Fibroblast of the aortic adventitia (primary cell): ENCODE measurements around the gene ZNF276. TPM values are rescaled to one million over a fixed set of nuclear protein-coding genes. Genes with fewer than 3 reads are reported as not detected.

Source experiments
- DNase-seq: peaks from one replicate; pipeline ENCODE4 v3.0.0-alpha.2; 2010; ENCODE audit warnings: low read depth
- H3K4me3 ChIP-seq: 2 replicates; pipeline ENCODE4 v1.5.1; 2011; ENCODE audit warnings: low read depth, mild to moderate bottlenecking, control low read depth, low read length, moderate library complexity
- total RNA-seq: library from RNA; depleted of rRNA; stranded (reverse); fragments of >200 nt; gene quantifications from 2 replicates; pipeline ENCODE4 v1.2.3, GENCODE V29; 2012; ENCODE audit warnings: low replicate concordance
- TF ChIP-seq, protein P1 (sequence below): IDR thresholded peaks from 2 replicates; pipeline ENCODE4 v1.5.1; 2011; ENCODE audit warnings: mild to moderate bottlenecking, low read length, control low read depth, inconsistent platforms; ENCODE audit not compliant: insufficient read depth

ZNF276 gene
- total RNA-seq, 1 donor = 10.4 TPM

DNA sequence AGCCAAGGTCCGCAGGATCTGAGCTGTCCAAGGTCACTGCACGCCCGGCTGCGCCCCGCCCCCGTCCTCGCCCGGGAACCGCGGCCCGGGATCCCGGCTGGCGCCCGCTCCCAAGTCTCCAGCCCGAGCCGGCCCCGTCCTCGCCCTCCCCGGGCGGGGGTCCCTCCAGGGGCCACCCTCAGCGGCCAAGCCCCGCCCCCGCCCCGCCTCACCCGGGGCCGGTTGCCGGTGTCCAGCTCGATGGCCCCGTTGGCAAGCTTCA, 855 bp upstream of the ZNF276 start:
- no peak for DNase-seq
- peak overlapping the region; percentile 83 for H3K4me3 ChIP-seq
- TF ChIP-seq, protein P1, sequence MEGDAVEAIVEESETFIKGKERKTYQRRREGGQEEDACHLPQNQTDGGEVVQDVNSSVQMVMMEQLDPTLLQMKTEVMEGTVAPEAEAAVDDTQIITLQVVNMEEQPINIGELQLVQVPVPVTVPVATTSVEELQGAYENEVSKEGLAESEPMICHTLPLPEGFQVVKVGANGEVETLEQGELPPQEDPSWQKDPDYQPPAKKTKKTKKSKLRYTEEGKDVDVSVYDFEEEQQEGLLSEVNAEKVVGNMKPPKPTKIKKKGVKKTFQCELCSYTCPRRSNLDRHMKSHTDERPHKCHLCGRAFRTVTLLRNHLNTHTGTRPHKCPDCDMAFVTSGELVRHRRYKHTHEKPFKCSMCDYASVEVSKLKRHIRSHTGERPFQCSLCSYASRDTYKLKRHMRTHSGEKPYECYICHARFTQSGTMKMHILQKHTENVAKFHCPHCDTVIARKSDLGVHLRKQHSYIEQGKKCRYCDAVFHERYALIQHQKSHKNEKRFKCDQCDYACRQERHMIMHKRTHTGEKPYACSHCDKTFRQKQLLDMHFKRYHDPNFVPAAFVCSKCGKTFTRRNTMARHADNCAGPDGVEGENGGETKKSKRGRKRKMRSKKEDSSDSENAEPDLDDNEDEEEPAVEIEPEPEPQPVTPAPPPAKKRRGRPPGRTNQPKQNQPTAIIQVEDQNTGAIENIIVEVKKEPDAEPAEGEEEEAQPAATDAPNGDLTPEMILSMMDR = no peak

DNA sequence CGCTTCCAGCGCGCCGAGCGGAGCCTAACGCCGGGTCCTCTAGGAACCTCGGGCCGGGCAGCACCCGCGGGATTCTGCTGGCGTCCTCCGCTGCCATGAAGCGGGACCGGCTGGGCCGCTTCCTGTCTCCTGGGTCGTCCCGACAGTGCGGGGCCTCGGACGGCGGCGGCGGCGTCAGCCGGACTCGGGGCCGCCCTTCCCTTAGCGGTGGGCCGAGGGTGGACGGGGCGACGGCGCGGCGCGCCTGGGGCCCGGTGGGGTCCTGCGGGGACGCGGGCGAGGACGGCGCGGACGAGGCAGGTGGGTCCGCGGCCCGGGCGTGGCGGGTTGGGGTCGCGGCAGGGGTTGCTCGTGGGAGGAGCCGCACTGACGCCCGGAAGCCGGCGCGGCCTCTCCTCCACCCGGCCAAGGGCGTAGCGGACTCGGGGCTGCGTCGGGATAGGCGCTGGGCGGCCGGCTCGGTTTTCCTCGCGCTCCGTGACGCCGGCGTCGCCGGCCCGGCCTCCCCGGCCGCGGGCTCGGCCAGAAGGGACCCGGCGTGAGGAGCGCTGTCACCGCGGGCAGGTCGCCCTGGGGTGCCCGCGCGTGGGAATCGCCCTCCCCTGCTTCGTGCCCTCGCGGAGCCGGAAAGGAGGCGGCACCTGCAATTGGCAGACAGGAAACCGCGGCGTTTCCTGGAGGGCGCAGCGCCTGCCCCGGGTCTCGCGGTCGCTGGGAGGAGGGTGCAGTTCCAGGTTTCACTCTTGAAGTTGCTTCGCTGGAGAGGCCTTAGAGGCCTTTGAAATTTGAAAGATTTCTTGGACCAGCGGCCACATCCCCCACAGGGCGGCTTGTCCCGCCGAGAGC, 432 bp downstream of the ZNF276 start:
- peak overlapping the region; percentile 83 for H3K4me3 ChIP-seq
- DNase-seq = peak; percentile 41
- TF ChIP-seq, protein P1 = no peak

DNA sequence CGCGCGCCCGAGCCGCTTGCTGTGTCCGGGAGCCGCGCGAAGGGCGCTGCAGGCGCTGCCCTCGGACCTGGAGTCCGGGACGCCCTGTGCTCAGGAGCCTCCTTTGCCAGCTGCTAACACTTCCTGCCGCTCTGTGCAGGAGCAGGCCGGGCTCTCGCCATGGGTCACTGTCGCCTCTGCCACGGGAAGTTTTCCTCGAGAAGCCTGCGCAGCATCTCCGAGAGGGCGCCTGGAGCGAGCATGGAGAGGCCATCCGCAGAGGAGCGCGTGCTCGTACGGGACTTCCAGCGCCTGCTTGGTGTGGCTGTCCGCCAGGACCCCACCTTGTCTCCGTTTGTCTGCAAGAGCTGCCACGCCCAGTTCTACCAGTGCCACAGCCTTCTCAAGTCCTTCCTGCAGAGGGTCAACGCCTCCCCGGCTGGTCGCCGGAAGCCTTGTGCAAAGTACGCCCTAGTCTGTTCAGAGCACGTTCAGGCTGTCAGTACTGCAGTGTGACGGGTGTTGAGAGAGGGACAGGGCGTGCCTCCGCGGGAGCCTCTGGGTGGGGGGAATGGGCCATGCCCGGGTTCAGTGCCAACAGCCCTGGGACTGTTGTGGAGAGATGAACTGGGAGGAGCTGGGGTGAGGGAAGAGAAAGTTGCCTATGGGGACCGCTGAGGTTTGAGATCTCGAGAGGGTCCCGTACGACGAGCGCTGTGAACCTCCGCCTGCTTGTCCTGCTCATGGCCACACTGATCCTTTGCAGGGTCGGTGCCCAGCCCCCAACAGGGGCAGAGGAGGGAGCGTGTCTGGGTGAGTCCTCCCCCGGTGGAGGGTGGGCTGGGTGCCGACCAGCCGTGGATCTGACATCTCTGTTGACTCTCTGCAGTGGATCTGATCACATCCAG, 1.3 kb downstream of the ZNF276 start:
- peak; percentile 31 for DNase-seq

DNA sequence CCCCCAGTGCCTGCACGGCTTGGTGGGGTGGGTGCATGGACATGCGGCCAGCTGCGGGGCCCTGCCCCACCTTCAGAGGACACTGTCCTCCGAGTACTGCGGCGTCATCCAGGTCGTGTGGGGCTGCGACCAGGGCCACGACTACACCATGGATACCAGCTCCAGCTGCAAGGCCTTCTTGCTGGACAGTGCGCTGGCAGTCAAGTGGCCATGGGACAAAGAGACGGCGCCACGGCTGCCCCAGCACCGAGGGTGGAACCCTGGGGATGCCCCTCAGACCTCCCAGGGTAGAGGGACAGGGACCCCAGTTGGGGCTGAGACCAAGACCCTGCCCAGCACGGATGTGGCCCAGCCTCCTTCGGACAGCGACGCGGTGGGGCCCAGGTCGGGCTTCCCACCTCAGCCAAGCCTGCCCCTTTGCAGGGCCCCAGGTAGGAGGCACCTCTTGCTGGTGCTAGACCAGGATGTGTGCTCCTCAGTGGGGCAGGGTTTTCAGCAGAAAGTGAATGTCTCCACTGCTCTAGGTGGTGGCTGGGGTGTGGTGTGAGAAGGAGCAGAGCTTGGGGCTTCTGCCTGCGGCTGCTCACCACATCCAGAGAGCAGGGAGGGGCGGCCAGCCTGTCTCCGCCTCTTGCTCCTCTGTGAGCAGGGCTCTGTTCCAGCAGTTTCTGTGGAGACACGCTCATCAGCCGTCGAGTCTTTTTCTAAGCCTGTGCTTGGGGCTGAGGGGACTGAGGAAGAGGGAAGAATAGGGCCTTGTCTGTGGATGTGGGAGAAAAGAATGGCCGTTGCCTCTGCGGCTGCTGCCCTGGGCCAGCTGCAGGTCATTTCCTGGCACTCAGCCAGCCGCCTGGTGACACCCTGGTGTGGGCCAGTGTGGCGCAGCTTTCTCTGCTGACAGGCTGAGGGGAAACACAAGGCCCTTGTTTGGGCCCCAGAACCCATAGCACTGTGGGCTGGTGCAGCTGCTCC, 2.2 kb downstream of the ZNF276 start:
- TF ChIP-seq, protein P1 = no peak
- peak overlapping the region; percentile 17 for H3K4me3 ChIP-seq
- peak; percentile 35 for DNase-seq

More for the DNA sequence above, 1.3 kb downstream of the ZNF276 start:
- H3K4me3 ChIP-seq = peak overlapping the region; percentile 83
- TF ChIP-seq, protein P1 = no peak

DNA sequence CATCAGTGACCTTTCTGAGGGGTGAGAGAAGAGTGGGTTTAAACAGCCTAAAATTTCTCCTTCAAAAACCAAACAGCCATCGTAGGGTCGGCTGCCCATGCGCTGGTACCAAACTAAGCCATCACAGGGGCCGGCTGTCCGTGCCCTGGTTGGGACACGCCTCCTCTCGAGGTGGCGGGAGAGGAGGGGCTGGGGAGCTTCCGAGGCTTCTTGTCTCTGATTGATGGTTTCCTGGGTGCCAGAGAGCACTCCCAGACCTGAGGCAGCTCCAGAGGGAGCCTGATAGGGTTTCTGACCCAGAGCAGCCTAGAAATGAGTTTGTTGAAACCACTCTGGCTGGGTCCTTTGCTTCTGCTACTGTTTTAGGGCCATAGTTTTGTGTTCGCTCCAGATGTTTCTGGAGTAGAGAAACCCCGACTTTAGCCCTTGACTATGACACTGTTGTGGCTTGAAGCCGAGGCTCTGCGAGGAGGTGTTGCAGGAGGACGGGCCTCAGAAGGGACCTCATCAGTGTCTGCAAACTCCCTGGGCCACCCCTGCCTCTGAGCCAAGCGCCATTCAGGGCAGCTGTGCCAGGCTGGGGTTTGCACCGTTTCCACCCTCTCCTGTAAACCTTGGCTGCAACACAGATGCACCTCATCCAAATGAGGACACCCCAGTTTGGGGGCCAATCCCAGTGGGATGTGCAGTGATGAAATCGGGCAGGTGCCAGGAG, 6.2 kb downstream of the ZNF276 start:
- no peak for DNase-seq
- H3K4me3 ChIP-seq = no peak overlapping the region
- TF ChIP-seq, protein P1 = no peak
